Calu3 (cell line): ENCODE data around the gene PIGB. TPM values are rescaled to one million over a fixed set of nuclear protein-coding genes. Genes with fewer than 3 reads are reported as not detected.

ENCODE experiments used
- BruUV-seq: library from RNA; stranded (reverse); fragments of 400-500 nt; replicated peaks from 2 replicates; lab custom pipeline; 2021; lab: Mats Ljungman, UMichigan
- CTCF ChIA-PET: fragments of 300-600 bp; sonication (Branson Sonifier 250); formaldehyde crosslinking; loops from one replicate; lab custom pipeline; 2022; ENCODE audit warnings: antibody characterized with exemption; lab: Charles Lee
- DNase-seq: peaks from one replicate; pipeline ENCODE4 v3.0.0; 2022
- H3K27ac Mint-ChIP-seq: one replicate; pipeline ENCODE4 v1.8.0; 2022; ENCODE audit warnings: mixed read lengths; ENCODE audit not compliant: unreplicated experiment
- H3K27me3 Mint-ChIP-seq: one replicate; pipeline ENCODE4 v1.8.0; 2022; ENCODE audit warnings: mixed read lengths; ENCODE audit not compliant: unreplicated experiment
- H3K36me3 Mint-ChIP-seq: one replicate; pipeline ENCODE4 v1.8.0; 2022; ENCODE audit warnings: mild to moderate bottlenecking, moderate library complexity, mixed read lengths; ENCODE audit not compliant: insufficient read depth, unreplicated experiment
- H3K4me1 Mint-ChIP-seq: one replicate; pipeline ENCODE4 v1.8.0; 2022; ENCODE audit warnings: mild to moderate bottlenecking, low read depth, mixed read lengths; ENCODE audit not compliant: unreplicated experiment
- H3K4me3 Mint-ChIP-seq: one replicate; pipeline ENCODE4 v1.8.0; 2022; ENCODE audit warnings: mild to moderate bottlenecking, low read depth, moderate library complexity, mixed read lengths; ENCODE audit not compliant: unreplicated experiment
- H3K9me3 Mint-ChIP-seq: one replicate; pipeline ENCODE4 v1.8.0; 2022; ENCODE audit warnings: low read depth, mixed read lengths; ENCODE audit not compliant: unreplicated experiment
- intact Hi-C: fragments of 100-400 bp; cut with micrococcal nuclease; formaldehyde crosslinking; loops from one replicate; pipeline ENCODE4 v1.10.0; 2022; ENCODE audit not compliant: unreplicated experiment
- total RNA-seq: library from RNA; stranded (reverse); gene quantifications from 2 replicates; pipeline ENCODE4 v1.2.3, GENCODE V29; 2022
- TF ChIP-seq, protein P1 (sequence below): fragments of 200-600 bp; IDR thresholded peaks from one replicate; pipeline ENCODE4 v1.8.0; 2022; ENCODE audit warnings: antibody characterized with exemption; ENCODE audit not compliant: unreplicated experiment

Gene PIGB
- total RNA-seq, 1 experiment from 2014 or later: 23.5 TPM

DNA sequence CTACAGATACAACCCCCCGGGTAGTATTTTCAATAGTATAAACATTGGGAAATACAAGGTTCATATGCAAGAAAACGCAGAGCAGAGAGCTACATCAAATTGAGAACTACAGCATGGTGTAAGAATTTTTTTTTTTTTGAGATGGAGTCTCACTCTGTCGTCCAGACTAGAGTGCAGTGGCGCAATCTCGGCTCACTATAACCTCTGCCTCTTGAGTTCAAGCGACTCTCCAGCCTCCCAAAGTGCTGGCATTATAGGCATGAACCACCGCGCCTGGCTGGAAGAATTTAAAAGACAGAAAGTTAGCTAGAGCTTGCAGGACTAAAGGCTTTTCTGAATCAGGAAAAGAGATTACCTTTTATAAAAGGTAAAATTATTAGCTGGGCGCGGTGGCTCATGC is 42.0 kb downstream of the PIGB start:
- no peak overlapping the region for H3K4me3 Mint-ChIP-seq
- H3K27me3 Mint-ChIP-seq: no peaks in the 10 kb centered on the region
- DNase-seq: no peak
- no peak overlapping the region for H3K27ac Mint-ChIP-seq
- H3K4me1 Mint-ChIP-seq: no peaks in the 10 kb centered on the region
- intact Hi-C loops: no loop called here
- no peaks in the 10 kb centered on the region for H3K9me3 Mint-ChIP-seq
- CTCF ChIA-PET: interaction anchor here (0.7 kb wide), 1 partner anchor 64 kb away, joined by 4 read pairs; no protein-coding TSS in a partner anchor
- BruUV-seq: no TSS peak
- H3K36me3 Mint-ChIP-seq: peaks cover 5% of the 10 kb centered on the region
- TF ChIP-seq, protein P1, sequence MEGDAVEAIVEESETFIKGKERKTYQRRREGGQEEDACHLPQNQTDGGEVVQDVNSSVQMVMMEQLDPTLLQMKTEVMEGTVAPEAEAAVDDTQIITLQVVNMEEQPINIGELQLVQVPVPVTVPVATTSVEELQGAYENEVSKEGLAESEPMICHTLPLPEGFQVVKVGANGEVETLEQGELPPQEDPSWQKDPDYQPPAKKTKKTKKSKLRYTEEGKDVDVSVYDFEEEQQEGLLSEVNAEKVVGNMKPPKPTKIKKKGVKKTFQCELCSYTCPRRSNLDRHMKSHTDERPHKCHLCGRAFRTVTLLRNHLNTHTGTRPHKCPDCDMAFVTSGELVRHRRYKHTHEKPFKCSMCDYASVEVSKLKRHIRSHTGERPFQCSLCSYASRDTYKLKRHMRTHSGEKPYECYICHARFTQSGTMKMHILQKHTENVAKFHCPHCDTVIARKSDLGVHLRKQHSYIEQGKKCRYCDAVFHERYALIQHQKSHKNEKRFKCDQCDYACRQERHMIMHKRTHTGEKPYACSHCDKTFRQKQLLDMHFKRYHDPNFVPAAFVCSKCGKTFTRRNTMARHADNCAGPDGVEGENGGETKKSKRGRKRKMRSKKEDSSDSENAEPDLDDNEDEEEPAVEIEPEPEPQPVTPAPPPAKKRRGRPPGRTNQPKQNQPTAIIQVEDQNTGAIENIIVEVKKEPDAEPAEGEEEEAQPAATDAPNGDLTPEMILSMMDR: no peak

DNA sequence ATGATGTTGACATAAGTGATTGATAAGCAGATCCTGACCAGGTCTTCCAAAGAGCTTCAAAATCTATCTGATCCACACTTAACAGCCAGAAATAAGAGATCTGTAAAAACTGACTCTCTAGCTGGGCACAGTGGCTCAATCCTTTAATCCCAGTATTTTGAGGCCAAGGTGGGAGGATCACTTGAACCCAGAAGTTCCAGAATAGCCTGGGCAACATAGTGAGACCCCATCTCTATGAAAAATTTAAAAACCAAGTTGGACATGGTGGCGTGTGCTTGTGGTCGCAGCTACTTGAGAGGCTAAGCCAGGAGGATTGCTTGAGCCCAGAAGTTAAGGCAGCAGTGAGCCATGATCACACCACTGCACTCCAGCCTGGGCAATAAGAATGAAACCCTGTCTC is 43.6 kb downstream of the PIGB start:
- CTCF ChIA-PET: no interaction called here
- TF ChIP-seq, protein P1: no peak
- no TSS peak for BruUV-seq
- no peak for DNase-seq
- Mint-ChIP-seq H3K27ac (no peak overlapping the region), H3K4me1 (no peaks in the 10 kb centered on the region), H3K27me3 (no peaks in the 10 kb centered on the region), H3K9me3 (no peaks in the 10 kb centered on the region), H3K4me3 (no peak overlapping the region), H3K36me3 (peaks cover 2% of the 10 kb centered on the region)
- intact Hi-C loops: no loop called here

DNA sequence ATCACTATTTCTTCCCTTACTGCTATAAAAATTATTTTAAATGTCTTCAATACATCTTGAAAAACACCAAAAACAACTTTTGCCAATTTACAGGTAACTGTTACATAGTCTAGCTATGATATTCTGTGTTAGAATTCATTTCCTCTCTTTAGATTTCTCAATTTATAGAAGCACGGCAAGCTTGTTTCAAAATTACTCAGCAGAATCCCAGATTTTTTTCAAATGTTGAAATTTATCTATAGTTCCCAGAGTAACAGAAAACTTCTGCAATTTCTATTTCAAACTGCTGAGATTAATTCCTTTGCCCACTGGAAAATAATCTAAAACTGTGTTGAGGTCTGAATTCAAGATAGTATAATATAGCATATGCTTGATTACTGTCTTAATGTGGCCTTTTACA is 48.0 kb downstream of the PIGB start:
- Mint-ChIP-seq H3K4me1 (no peaks in the 10 kb centered on the region), H3K27ac (no peak overlapping the region), H3K9me3 (no peaks in the 10 kb centered on the region), H3K27me3 (no peaks in the 10 kb centered on the region), H3K4me3 (no peak overlapping the region), H3K36me3 (peaks cover 5% of the 10 kb centered on the region)
- no TSS peak for BruUV-seq
- TF ChIP-seq, protein P1: no peak
- CTCF ChIA-PET: interaction anchor here (0.6 kb wide), 1 partner anchor 34 kb away, joined by 3 read pairs; no protein-coding TSS in a partner anchor
- intact Hi-C loops: no loop called here
- no peak for DNase-seq

DNA sequence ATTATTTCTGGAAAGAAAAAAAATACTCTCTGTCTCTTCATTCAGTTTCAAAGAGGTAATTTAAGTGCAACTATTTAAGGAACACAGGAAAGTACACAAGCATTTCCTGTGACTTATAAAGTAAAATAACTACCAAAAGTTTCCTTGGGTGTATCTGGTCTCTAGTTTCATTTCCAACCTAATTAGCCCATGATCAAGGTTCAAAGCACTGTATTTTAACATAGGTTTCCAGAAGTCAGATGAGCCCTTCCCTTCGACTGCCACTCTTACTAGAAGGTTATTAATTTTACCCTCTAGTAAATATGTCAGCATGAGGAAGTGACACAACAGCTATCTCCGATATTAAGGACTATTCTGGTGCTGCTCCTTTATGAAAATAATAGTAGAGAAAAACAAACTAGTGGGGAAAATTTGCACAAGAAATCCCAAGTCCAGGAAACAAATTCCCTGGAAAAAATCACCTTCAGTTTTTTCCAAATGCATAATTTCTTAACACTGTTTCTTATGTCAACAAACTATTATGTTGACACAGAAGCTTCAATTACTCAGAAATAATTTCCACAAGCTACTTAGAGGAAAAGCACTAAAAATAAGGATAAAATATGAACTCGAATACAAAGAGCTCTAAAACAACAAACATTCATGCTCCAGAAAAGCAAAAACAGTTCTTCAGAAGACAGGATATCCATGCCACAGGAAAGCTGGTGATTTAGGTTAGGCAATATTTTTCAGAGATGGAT is 53.8 kb downstream of the PIGB start:
- H3K27ac Mint-ChIP-seq: no peak overlapping the region
- BruUV-seq: no TSS peak
- H3K4me1 Mint-ChIP-seq: peaks cover 12% of the 10 kb centered on the region
- no peaks in the 10 kb centered on the region for H3K27me3 Mint-ChIP-seq
- no peak for DNase-seq
- peaks cover 12% of the 10 kb centered on the region for H3K36me3 Mint-ChIP-seq
- intact Hi-C loops: loop anchor here (10.0 kb wide), 1 partner anchor 62 kb away; no protein-coding TSS in a partner anchor
- CTCF ChIA-PET: interaction anchor here (2.4 kb wide), 1 partner anchor 67 kb away, joined by 6 read pairs; no protein-coding TSS in a partner anchor
- H3K4me3 Mint-ChIP-seq: no peak overlapping the region
- TF ChIP-seq, protein P1: no peak
- no peaks in the 10 kb centered on the region for H3K9me3 Mint-ChIP-seq
